HUES6 (cell line): Measurements from ENCODE around the gene OR51F2.
"Not testable (repeated sequence)": the region's sequence is repeated elsewhere in the genome, so short reads cannot be mapped to it uniquely, and the experiment has no call there.

ENCODE experiments used
- H3K27ac ChIP-seq: 2 replicates; pipeline ENCODE4 v1.7.0; 2013; ENCODE audit warnings: low read depth, mild to moderate bottlenecking, low read length, inconsistent platforms
- H3K27me3 ChIP-seq: 2 replicates; pipeline ENCODE4 v1.6.1; 2013; ENCODE audit warnings: low read length; ENCODE audit not compliant: control insufficient read depth, insufficient read depth
- H3K36me3 ChIP-seq: 2 replicates; pipeline ENCODE4 v1.6.1; 2013; ENCODE audit warnings: low read length; ENCODE audit not compliant: control insufficient read depth, insufficient read depth
- H3K4me1 ChIP-seq: 2 replicates; pipeline ENCODE4 v1.6.1; 2013; ENCODE audit warnings: low read length; ENCODE audit not compliant: control insufficient read depth, insufficient read depth
- H3K4me3 ChIP-seq: 2 replicates; pipeline ENCODE4 v1.5.1; 2013; ENCODE audit warnings: low read depth, low read length
- H3K9ac ChIP-seq: one replicate; pipeline ENCODE4 v1.6.1; 2013; ENCODE audit warnings: mild to moderate bottlenecking, low read length
- H3K9me3 ChIP-seq: 2 replicates; pipeline ENCODE4 v1.6.1; 2013; ENCODE audit warnings: low read depth, low read length; ENCODE audit not compliant: control insufficient read depth, insufficient read depth

OR51F2 gene

GRCh38 chr11:4830909-4831308 is 9.8 kb downstream of the OR51F2 start:
- H3K4me3 ChIP-seq, result no peak overlapping the region
- no peak overlapping the region for H3K27ac ChIP-seq

GRCh38 chr11:4839851-4840549 is 18.9 kb downstream of the OR51F2 start:
- Histone ChIP-seq H3K4me1 (no peaks in the 10 kb centered on the region), H3K4me3 (no peak overlapping the region), H3K9ac (no peak overlapping the region), H3K9me3 (0 out of 2 replicates have a peak, but pooled peaks cover 8% of the 10 kb centered on the region), H3K36me3 (no peaks in the 10 kb centered on the region), H3K27ac (no peak overlapping the region), H3K27me3 (no peaks in the 10 kb centered on the region)

More at GRCh38 chr11:4830909-4831308, 9.8 kb downstream of the OR51F2 start:
- Histone ChIP-seq H3K9ac (no peak overlapping the region), H3K27me3 (no peaks in the 10 kb centered on the region), H3K9me3 (no peaks in the 10 kb centered on the region), H3K4me1 (no peaks in the 10 kb centered on the region), H3K36me3 (no peaks in the 10 kb centered on the region)

- Histone ChIP-seq H3K27me3 (no peaks in the 10 kb centered on the region), H3K4me3 (no peak within 1 kb of the TSS), H3K9me3 (peaks cover under 1% of the 10 kb centered on the region; the same call in 1 of the 2 replicates), H3K36me3 (no peaks in the 10 kb centered on the region), H3K4me1 (no peaks in the 10 kb centered on the region), H3K27ac (no peak within 1 kb of the TSS), H3K9ac (no peak within 1 kb of the TSS)
Observed at GRCh38 chr11:4848908-4849532, 27.9 kb downstream of the OR51F2 start, which contains the start of gene OR51S1. Gene OR51S1, minus strand, starts transcription at chr11:4849208. Its CDS starts 0 bp downstream, at chr11:4849208.

GRCh38 chr11:4851033-4851432 is 29.9 kb downstream of the OR51F2 start:
- no peak overlapping the region for H3K27ac ChIP-seq
- peaks cover 4% of the 10 kb centered on the region; the same call in 1 of the 2 replicates for H3K9me3 ChIP-seq
- no peak overlapping the region for H3K9ac ChIP-seq
- no peaks in the 10 kb centered on the region for H3K27me3 ChIP-seq
- no peak overlapping the region for H3K4me3 ChIP-seq
- H3K4me1 ChIP-seq, result no peaks in the 10 kb centered on the region
- no peaks in the 10 kb centered on the region for H3K36me3 ChIP-seq

- not testable (repeated sequence) for H3K9me3 ChIP-seq, H3K27me3 ChIP-seq, H3K27ac ChIP-seq, H3K4me3 ChIP-seq, H3K4me1 ChIP-seq, H3K9ac ChIP-seq, H3K36me3 ChIP-seq
Observed at GRCh38 chr11:4854286-4854685, 33.2 kb downstream of the OR51F2 start.

- H3K9ac ChIP-seq, result no peak overlapping the region
- H3K27me3 ChIP-seq, result no peaks in the 10 kb centered on the region
- H3K4me1 ChIP-seq, result peaks cover 20% of the 10 kb centered on the region; the same call in 1 of the 2 replicates
- no peaks in the 10 kb centered on the region for H3K9me3 ChIP-seq
- no peak overlapping the region for H3K4me3 ChIP-seq
- no peaks in the 10 kb centered on the region for H3K36me3 ChIP-seq
- no peak overlapping the region for H3K27ac ChIP-seq
Observed at GRCh38 chr11:4862447-4863236, 41.5 kb downstream of the OR51F2 start.

- H3K4me3 ChIP-seq, result no peak overlapping the region
- H3K27ac ChIP-seq, result no peak overlapping the region
- no peaks in the 10 kb centered on the region for H3K9me3 ChIP-seq
- H3K36me3 ChIP-seq, result no peaks in the 10 kb centered on the region
- H3K27me3 ChIP-seq, result no peaks in the 10 kb centered on the region
- H3K9ac ChIP-seq, result no peak overlapping the region
- H3K4me1 ChIP-seq, result peaks cover 20% of the 10 kb centered on the region; the same call in 1 of the 2 replicates
Observed at GRCh38 chr11:4863876-4864275, 42.8 kb downstream of the OR51F2 start.

GRCh38 chr11:4865855-4866254 is 44.7 kb downstream of the OR51F2 start:
- H3K4me1 ChIP-seq, result peaks cover 20% of the 10 kb centered on the region; the same call in 1 of the 2 replicates
- H3K9me3 ChIP-seq, result no peaks in the 10 kb centered on the region
- no peak overlapping the region for H3K27ac ChIP-seq
- H3K36me3 ChIP-seq, result no peaks in the 10 kb centered on the region
- H3K27me3 ChIP-seq, result no peaks in the 10 kb centered on the region
- H3K4me3 ChIP-seq, result no peak overlapping the region
- H3K9ac ChIP-seq, result no peak overlapping the region
